Measurements from ENCODE around the gene CDC5L.
"Not testable (repeated sequence)": the region's sequence is repeated elsewhere in the genome, so short reads cannot be mapped to it uniquely, and the experiment has no call there.

GRCh38 chr6:44346818-44347217 is 40.7 kb upstream of the CDC5L start:
- not testable (repeated sequence) for TF ChIP-seq POLR2A (IDR thresholded peaks at IDR 0.05; ENCODE audit: low read depth, low read length); SPI1 (IDR thresholded peaks at IDR 0.05; ENCODE audit: low read depth, low read length); POLR2AphosphoS5 (IDR thresholded peaks at IDR 0.05; ENCODE audit: low read depth, low read length); TAF1 (IDR thresholded peaks at IDR 0.05; ENCODE audit: low read depth, low read length); PAX5 (IDR thresholded peaks at IDR 0.05; ENCODE audit: insufficient read depth, low read length, severe bottlenecking)
